ENCODE results near the gene ELK4.

Gene ELK4

DNA sequence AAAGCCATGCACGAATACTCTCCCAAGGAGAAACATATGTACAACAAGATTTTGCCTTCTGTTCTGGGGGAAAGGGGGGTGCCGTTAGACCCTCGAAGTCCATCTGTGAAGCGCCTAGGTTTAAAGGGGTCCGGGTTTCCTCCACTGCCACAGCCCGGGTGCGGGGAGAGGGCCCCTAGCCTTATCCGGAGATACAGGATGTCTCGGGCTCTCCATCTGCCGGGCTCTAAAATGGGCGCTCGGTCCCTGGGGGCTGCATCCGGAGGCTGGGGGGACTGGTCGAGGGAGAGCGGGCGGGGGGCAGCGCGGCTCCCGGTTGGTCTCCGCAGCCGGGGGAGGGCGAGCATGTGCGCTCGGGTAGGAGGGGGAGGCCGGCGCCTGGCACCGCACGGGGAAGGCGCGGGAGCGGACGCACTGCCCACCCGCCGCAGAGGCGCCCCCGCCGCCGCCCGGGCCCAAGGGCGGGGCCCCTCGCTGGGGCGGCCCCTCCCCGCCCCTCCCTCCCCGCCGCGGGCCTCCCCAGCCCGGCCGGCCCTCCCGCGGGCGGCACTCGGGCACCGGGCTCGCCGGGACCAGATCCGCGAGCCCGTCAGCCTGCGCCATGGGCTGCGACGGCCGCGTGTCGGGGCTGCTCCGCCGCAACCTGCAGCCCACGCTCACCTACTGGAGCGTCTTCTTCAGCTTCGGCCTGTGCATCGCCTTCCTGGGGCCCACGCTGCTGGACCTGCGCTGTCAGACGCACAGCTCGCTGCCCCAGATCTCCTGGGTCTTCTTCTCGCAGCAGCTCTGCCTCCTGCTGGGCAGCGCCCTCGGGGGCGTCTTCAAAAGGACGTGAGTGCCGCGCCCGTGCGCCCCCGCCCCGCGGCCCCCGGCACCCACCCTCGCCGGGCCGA, 63.1 kb downstream of the ELK4 start:
- TF ChIP-seq, protein P1, sequence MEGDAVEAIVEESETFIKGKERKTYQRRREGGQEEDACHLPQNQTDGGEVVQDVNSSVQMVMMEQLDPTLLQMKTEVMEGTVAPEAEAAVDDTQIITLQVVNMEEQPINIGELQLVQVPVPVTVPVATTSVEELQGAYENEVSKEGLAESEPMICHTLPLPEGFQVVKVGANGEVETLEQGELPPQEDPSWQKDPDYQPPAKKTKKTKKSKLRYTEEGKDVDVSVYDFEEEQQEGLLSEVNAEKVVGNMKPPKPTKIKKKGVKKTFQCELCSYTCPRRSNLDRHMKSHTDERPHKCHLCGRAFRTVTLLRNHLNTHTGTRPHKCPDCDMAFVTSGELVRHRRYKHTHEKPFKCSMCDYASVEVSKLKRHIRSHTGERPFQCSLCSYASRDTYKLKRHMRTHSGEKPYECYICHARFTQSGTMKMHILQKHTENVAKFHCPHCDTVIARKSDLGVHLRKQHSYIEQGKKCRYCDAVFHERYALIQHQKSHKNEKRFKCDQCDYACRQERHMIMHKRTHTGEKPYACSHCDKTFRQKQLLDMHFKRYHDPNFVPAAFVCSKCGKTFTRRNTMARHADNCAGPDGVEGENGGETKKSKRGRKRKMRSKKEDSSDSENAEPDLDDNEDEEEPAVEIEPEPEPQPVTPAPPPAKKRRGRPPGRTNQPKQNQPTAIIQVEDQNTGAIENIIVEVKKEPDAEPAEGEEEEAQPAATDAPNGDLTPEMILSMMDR (IDR thresholded peaks at IDR 0.05; ENCODE audit: low read depth, low read length): no peak
- no peak overlapping the region for H3K4me3 ChIP-seq (ENCODE audit: low read depth, low read length)

DNA sequence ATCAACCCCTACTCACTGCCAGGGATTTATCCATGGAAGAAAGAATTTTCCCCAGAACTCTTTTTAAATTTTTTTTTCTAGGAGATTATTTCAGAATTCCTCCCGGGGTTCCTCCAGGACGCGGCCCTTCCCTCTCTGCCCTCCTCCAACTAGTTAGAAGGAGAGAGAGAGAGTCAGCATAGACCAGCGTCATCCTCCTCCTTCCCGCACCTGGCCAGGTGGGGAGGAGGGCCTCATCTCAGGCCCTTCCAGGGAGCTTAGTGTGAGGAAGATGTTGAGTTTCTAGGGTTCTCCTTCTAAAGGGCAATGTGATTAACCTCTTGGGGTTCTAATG, 63.7 kb downstream of the ELK4 start:
- no peak overlapping the region for H3K4me3 ChIP-seq (ENCODE audit: low read depth, low read length)
- TF ChIP-seq, protein P1 (IDR thresholded peaks at IDR 0.05; ENCODE audit: low read depth, low read length): no peak

DNA sequence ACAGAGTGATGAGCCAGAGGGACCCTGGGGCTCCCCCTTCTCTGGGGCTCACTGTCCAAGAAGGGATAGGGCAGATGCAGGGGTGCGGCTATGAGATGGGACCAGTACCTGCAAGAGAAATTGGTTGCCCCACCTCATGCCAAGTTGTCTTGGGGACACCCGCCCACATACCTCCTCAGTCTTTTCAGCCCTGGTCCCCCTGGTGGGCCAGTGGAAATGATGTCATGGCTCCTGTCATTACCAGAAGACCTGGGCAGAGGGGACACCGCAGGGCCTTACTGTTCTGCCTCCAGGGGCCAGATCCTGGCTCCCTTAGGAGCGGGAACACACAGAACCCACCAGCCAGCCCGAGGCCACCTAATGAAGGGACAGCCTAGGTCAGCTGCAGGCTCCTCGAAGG, 64.1 kb downstream of the ELK4 start:
- H3K4me3 ChIP-seq (ENCODE audit: low read depth, low read length): no peak overlapping the region
- TF ChIP-seq, protein P1 (IDR thresholded peaks at IDR 0.05; ENCODE audit: low read depth, low read length): no peak

DNA sequence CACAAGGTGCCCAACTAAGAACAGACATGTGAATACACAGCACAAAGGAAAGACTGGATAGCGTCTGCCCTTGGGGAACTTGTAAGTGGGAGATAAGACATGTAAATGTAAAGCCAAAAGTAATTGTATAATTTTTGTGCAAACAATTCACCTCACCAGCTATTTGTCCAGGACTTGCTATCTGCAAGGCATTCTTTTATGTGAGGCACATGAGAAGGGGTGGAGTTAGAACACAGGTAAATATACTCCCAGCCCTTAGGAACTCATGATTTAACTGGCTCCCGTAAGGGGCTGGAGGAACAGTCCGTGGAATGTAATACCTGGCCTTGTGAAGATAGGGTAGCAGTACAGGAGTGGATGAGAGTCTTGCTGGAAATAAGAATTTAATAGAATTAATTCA, 66.0 kb downstream of the ELK4 start:
- TF ChIP-seq, protein P1 (IDR thresholded peaks at IDR 0.05; ENCODE audit: low read depth, low read length): no peak
- H3K4me3 ChIP-seq (ENCODE audit: low read depth, low read length): no peak overlapping the region

DNA sequence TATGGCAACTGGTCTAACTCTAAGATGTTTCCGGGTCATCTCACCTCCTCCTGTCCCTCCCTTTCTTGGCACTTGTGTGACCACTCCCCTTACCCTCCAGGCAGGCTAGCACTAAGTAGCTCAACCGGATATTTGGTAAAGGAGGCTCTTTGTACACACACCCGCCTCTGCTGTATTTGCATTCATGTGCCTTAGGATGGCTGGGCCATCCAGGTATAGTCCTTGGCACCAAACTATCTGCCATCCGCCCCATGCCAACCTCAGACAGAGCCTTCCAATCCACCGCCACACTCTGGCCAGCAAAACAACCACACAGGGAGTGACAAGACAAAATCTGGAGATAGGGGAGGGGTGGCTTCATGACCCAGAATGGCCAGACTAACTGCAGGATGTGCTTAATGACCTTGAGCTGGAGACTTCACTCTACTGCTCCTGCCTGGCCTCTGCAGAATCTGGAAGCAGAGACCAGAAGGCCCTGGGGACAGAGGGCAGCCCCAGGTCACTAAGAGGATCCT, 67.8 kb downstream of the ELK4 start:
- TF ChIP-seq, protein P1 (IDR thresholded peaks at IDR 0.05; ENCODE audit: low read depth, low read length): no peak
- no peak overlapping the region for H3K4me3 ChIP-seq (ENCODE audit: low read depth, low read length)

DNA sequence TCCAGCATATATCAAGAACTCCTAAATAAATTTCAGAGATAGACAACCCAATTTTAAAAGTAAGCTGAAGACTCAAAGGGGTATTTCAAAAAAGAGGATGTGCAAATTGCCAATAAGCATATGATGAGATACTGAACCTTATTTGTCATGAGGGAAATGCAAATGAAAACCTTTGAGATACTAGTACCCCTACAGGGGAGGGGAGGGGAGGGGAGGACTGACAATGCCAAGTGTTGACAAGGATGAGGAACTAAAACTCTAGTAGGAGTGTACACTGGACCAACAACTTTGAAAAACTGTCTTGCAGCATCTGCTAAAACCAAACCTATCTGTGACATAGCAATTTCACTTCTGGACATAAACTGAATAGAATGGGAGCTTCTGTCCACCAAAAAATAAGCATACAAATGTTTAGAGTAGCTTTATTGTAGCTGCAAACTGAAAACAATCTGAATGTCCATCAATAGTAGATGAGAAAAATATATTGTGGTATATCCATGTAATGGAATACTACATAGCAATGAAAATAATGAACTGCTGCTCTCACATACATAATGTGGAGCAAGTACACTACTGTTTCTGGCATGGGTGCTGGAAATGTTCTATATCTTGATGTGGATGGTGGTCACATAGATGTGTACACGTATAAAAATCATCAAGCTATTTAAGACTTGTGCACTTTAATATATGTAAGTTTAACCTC, 70.2 kb downstream of the ELK4 start:
- no peak overlapping the region for H3K4me3 ChIP-seq (ENCODE audit: low read depth, low read length)
- TF ChIP-seq, protein P1 (IDR thresholded peaks at IDR 0.05; ENCODE audit: low read depth, low read length): no peak

Data from WI38 (cell line).